ENCODE results near the gene NPAS2.

Gene NPAS2

DNA sequence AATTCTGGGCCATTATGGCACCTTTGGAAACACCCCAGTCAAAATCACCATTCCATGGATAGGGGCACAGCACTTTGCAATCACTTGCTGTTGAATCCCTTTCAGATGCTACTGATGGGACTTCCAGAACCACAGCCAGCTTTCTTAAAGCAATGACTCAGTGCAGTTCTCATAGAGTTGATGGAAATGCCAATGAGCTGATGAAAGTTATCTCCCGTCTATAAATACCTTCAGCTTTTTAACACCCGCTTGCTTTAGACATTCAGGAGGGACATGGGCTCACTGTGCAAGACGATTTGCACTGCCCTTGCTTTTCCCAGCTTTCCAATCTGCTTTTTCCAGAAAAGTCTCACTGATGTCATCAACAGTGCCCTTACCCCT is 115.4 kb downstream of the NPAS2 start:
- TF ChIP-seq, protein P1, sequence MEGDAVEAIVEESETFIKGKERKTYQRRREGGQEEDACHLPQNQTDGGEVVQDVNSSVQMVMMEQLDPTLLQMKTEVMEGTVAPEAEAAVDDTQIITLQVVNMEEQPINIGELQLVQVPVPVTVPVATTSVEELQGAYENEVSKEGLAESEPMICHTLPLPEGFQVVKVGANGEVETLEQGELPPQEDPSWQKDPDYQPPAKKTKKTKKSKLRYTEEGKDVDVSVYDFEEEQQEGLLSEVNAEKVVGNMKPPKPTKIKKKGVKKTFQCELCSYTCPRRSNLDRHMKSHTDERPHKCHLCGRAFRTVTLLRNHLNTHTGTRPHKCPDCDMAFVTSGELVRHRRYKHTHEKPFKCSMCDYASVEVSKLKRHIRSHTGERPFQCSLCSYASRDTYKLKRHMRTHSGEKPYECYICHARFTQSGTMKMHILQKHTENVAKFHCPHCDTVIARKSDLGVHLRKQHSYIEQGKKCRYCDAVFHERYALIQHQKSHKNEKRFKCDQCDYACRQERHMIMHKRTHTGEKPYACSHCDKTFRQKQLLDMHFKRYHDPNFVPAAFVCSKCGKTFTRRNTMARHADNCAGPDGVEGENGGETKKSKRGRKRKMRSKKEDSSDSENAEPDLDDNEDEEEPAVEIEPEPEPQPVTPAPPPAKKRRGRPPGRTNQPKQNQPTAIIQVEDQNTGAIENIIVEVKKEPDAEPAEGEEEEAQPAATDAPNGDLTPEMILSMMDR (conservative IDR thresholded peaks at IDR 0.05), result no peak
- TF ChIP-seq ZFX (IDR thresholded peaks at IDR 0.05), result no peak
- no peak overlapping the region for H3K27ac ChIP-seq

DNA sequence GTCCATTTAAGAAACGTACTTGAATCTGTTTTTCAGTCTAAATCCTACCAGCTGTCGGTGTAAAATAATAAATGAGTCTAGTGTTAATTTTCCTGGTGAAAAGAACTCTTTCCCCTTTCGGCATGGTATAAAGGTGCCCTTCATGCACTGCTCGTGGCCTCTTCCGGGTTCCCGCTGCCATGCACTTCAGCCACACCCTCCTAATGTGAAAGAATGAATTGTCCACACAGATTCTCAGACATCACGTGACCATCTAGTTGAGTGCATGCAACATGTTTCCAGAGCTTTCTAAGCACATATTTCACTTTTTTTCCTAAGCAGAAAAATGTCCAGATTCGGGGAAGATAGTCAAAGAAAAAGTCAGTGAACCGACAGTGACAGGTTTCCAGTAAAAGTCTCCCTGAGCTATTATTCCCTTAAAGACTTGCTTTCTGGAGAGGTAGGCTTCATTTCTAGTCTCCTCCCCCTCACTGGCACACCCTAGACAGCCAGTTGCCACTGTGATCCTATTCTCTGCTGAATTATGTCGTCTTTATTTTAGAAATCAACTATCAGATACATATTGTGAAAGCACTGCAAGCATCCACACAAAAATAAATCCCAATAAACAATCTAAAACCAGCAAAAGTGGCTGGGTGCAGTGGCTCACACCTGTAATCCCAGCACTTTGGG is 116.3 kb downstream of the NPAS2 start:
- TF ChIP-seq, protein P1 (conservative IDR thresholded peaks at IDR 0.05), result no peak
- TF ChIP-seq ZFX (IDR thresholded peaks at IDR 0.05), result no peak
- no peak overlapping the region for H3K27ac ChIP-seq

GRCh38 chr2:100936972-100937542 is 117.1 kb downstream of the NPAS2 start:
- TF ChIP-seq, protein P1 (conservative IDR thresholded peaks at IDR 0.05), result no peak
- TF ChIP-seq ZFX (IDR thresholded peaks at IDR 0.05), result no peak
- H3K27ac ChIP-seq, result no peak overlapping the region

DNA sequence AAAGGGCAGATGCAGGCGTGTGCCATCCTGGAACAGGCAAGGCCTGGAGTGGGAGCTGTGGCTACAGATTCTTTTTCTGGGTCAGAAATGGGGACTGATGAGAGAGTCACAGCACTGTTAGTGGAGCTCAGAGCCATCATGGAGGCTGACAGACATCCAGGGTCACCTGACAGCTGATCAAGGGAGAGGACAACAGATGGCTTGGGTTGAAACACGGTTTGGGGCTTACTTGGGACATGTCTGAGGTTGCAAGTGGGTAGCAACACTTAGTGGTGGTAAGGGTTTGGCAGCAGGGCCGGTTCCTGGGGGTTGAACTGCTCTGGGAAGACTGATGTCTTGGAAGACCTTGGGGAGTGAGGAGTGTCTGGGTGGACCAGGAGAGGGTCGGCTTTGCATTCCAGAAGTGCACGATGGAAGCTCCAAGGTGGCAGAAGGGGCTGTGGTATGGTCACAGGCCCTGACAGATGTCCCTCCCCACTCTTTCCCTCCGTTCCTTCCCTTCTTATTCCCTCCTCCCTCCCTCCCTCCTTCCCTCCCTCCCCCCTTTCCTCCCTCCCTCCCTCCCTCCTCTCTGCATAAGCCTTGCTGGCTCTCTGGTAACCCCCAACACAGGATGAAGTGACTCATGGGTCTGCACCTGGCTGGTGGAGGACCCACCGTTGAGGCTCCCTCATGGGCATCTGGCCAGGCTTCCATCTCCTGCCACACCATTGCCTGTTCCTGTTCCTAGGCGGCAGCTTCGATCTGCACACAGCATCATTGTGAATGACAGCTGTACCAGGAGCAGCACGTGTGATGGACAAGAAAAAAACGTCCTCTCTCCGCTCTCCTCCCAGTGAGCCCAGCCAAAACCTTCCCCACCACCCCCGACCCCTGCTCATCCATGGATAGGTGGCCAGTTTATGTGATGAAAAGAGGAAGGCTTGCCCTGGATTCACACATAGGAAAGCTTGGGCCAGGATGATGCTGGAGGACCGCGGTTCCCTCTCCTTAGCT is 118.4 kb downstream of the NPAS2 start:
- no peak overlapping the region for H3K27ac ChIP-seq
- TF ChIP-seq, protein P1 (conservative IDR thresholded peaks at IDR 0.05), result no peak
- TF ChIP-seq ZFX (IDR thresholded peaks at IDR 0.05), result no peak

GRCh38 chr2:100939445-100939844 is 119.5 kb downstream of the NPAS2 start:
- TF ChIP-seq ZFX (IDR thresholded peaks at IDR 0.05), result no peak
- TF ChIP-seq, protein P1 (conservative IDR thresholded peaks at IDR 0.05), result no peak
- H3K27ac ChIP-seq, result no peak overlapping the region

DNA sequence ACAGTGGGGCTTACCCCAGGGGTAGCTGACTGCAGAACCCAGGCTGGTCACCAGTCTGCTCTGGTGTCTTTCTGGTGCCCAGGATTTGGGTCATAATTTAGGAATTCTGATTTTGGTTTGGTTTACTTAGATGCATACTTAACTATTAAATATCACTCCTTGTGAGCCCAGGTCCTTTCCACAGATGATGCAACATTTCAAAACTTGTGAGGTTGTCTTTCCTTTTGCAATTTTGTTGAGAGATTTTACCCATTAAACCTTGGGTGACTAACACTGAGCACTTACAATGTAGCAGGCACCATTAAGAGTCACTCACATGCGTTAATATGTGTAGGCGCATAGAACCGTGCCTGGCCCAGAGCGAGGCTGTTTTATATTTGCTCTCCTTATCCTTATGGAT is 120.3 kb downstream of the NPAS2 start:
- TF ChIP-seq ZFX (IDR thresholded peaks at IDR 0.05), result no peak
- TF ChIP-seq, protein P1 (conservative IDR thresholded peaks at IDR 0.05), result no peak
- no peak overlapping the region for H3K27ac ChIP-seq

All from C4-2B (cell line).